HCT116 (cell line): Measurements from ENCODE around the gene SMIM20.

ENCODE experiments used
- FOSL1 ChIP-seq: IDR thresholded peaks from 2 replicates; pipeline ENCODE4 v1.6.1; 2012; ENCODE audit warnings: low read depth
- POLR2A ChIP-seq: IDR thresholded peaks from 2 replicates; pipeline ENCODE4 v1.7.0; 2011; ENCODE audit warnings: borderline replicate concordance; ENCODE audit not compliant: insufficient read depth, insufficient read length; ENCODE audit errors: extremely low read depth

DNA sequence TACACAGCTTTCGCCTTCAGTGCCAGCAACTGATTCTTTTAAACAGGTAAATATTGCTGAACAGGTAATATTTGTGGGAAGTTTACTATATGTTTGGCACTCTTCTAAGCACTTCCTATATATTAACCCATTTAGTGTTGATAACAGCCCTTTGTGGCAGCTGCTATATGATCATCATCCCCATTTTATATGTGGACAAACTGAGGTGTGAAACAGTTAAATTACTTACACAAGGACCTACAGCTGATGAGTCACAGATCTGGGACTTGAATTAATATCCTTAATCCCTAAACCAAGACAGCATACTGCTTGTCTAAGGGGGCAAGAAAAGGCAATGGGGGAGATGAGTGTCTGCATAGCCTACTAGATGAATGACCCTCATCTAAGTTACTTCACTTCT is 2.9 kb downstream of the SMIM20 start:
- no peak for TF ChIP-seq FOSL1
- no peak for TF ChIP-seq POLR2A
